ENCODE measurements around the gene SCARB1.

GRCh38 chr12:124829008-124829707 is 34.5 kb downstream of the SCARB1 start:
- TF ChIP-seq ZNF138 (CRISPR knock-in tag; conservative IDR thresholded peaks at IDR 0.05) (no peak), ZNF121 (CRISPR knock-in tag; IDR thresholded peaks at IDR 0.05) (no peak), ATF3 (CRISPR knock-in tag; conservative IDR thresholded peaks at IDR 0.05) (no peak), CTCF (IDR thresholded peaks at IDR 0.05) (no peak), ATF6 (CRISPR knock-in tag; IDR thresholded peaks at IDR 0.05) (no peak), MLX (CRISPR knock-in tag; IDR thresholded peaks at IDR 0.05) (no peak), IRF1 (CRISPR knock-in tag; IDR thresholded peaks at IDR 0.05) (no peak), NFATC4 (CRISPR knock-in tag; IDR thresholded peaks at IDR 0.05) (no peak), E2F1 (CRISPR knock-in tag; IDR thresholded peaks at IDR 0.05) (no peak), CREB1 (CRISPR knock-in tag; IDR thresholded peaks at IDR 0.05) (no peak)

All from WTC11 (cell line).